SK-N-SH treated with all-trans-retinoic acid at 6 μM for 48 hours (cell line): ENCODE results near the gene PPARD.

Source experiments
- ATAC-seq: fragments of 200-7000 bp; cut with Tn5 transposase; 3 replicates; pipeline ENCODE4 v1.9.1; 2020; ENCODE audit warnings: mild to moderate bottlenecking, moderate library complexity
- ARNTL ChIP-seq: fragments of 450-650 bp; formaldehyde crosslinking; IDR thresholded peaks from 2 replicates; pipeline ENCODE4 v1.5.0; 2020; ENCODE audit warnings: low read depth, mild to moderate bottlenecking, moderate library complexity, borderline replicate concordance
- BACH2 ChIP-seq: fragments of 250-450 bp; sonication (Bioruptor Pico); IDR thresholded peaks from 2 replicates; pipeline ENCODE4 v1.9.0; 2021; ENCODE audit warnings: mild to moderate bottlenecking, borderline replicate concordance
- ESRRG ChIP-seq: fragments of 250-450 bp; sonication (Bioruptor Pico); IDR thresholded peaks from 2 replicates; pipeline ENCODE4 v1.6.1; 2021; ENCODE audit warnings: mild to moderate bottlenecking
- ISL1 ChIP-seq: fragments of 250-450 bp; sonication (Bioruptor Pico); IDR thresholded peaks from 2 replicates; pipeline ENCODE4 v2.1.2; 2022; ENCODE audit warnings: mild to moderate bottlenecking, moderate library complexity
- OSR1 ChIP-seq: fragments of 250-450 bp; sonication (Bioruptor Pico); IDR thresholded peaks from 2 replicates; pipeline ENCODE4 v1.8.0; 2022; ENCODE audit warnings: moderate library complexity, mild to moderate bottlenecking, inconsistent platforms
- PPARA ChIP-seq: fragments of 250-450 bp; sonication (Bioruptor Pico); IDR thresholded peaks from 2 replicates; pipeline ENCODE4 v1.5.0; 2020; ENCODE audit warnings: mild to moderate bottlenecking, borderline replicate concordance
- RARB ChIP-seq: fragments of 250-450 bp; sonication (Bioruptor Pico); IDR thresholded peaks from 2 replicates; pipeline ENCODE4 v1.8.0; 2021; ENCODE audit warnings: mild to moderate bottlenecking, moderate library complexity
- TCF4 ChIP-seq: fragments of 250-450 bp; sonication (Bioruptor Pico); IDR thresholded peaks from 2 replicates; pipeline ENCODE4 v1.8.0; 2021; ENCODE audit warnings: mild to moderate bottlenecking, moderate library complexity, borderline replicate concordance
- TOX ChIP-seq: fragments of 250-450 bp; sonication (Bioruptor Pico); IDR thresholded peaks from 2 replicates; pipeline ENCODE4 v1.8.0; 2021; ENCODE audit warnings: mild to moderate bottlenecking, moderate library complexity, borderline replicate concordance
- ZC3H10 ChIP-seq: fragments of 250-450 bp; sonication (Bioruptor Pico); IDR thresholded peaks from 2 replicates; pipeline ENCODE4 v1.5.1; 2021; ENCODE audit warnings: mild to moderate bottlenecking, moderate library complexity
- ZFP3 ChIP-seq: fragments of 250-450 bp; sonication (Bioruptor Pico); IDR thresholded peaks from 2 replicates; pipeline ENCODE4 v1.5.0; 2020; ENCODE audit warnings: mild to moderate bottlenecking, moderate library complexity
- ZFP30 ChIP-seq: fragments of 450-650 bp; formaldehyde crosslinking; IDR thresholded peaks from 2 replicates; pipeline ENCODE4 v1.5.0; 2022; ENCODE audit warnings: mild to moderate bottlenecking, moderate library complexity
- ZNF565 ChIP-seq: fragments of 450-650 bp; formaldehyde crosslinking; conservative IDR thresholded peaks from 2 replicates; pipeline ENCODE4 v1.5.0; 2020; ENCODE audit warnings: low read depth, mild to moderate bottlenecking, moderate library complexity
- ZNF70 ChIP-seq: fragments of 450-650 bp; formaldehyde crosslinking; IDR thresholded peaks from 2 replicates; pipeline ENCODE4 v1.5.0; 2020; ENCODE audit warnings: mild to moderate bottlenecking, moderate library complexity
- ZNF8 ChIP-seq: fragments of 450-650 bp; formaldehyde crosslinking; IDR thresholded peaks from 2 replicates; pipeline ENCODE4 v1.5.0; 2020; ENCODE audit warnings: mild to moderate bottlenecking, moderate library complexity
- TF ChIP-seq, protein P1 (sequence below): fragments of 250-450 bp; sonication (Bioruptor Pico); IDR thresholded peaks from 2 replicates; pipeline ENCODE4 v1.8.0; 2020; ENCODE audit warnings: mild to moderate bottlenecking, moderate library complexity, borderline replicate concordance
- TF ChIP-seq, protein P2 (sequence below): fragments of 250-450 bp; sonication (Bioruptor Pico); IDR thresholded peaks from 2 replicates; pipeline ENCODE4 v1.5.1; 2020; ENCODE audit warnings: low read depth, mild to moderate bottlenecking, moderate library complexity
- TF ChIP-seq, protein P3 (sequence below): fragments of 250-450 bp; sonication (Bioruptor Pico); IDR thresholded peaks from 2 replicates; pipeline ENCODE4 v1.5.0; 2020; ENCODE audit warnings: mild to moderate bottlenecking, moderate library complexity
- TF ChIP-seq, protein P4 (sequence below): fragments of 250-450 bp; sonication (Bioruptor Pico); IDR thresholded peaks from 2 replicates; pipeline ENCODE4 v1.5.1; 2021; ENCODE audit warnings: mild to moderate bottlenecking, moderate library complexity

PPARD gene

DNA sequence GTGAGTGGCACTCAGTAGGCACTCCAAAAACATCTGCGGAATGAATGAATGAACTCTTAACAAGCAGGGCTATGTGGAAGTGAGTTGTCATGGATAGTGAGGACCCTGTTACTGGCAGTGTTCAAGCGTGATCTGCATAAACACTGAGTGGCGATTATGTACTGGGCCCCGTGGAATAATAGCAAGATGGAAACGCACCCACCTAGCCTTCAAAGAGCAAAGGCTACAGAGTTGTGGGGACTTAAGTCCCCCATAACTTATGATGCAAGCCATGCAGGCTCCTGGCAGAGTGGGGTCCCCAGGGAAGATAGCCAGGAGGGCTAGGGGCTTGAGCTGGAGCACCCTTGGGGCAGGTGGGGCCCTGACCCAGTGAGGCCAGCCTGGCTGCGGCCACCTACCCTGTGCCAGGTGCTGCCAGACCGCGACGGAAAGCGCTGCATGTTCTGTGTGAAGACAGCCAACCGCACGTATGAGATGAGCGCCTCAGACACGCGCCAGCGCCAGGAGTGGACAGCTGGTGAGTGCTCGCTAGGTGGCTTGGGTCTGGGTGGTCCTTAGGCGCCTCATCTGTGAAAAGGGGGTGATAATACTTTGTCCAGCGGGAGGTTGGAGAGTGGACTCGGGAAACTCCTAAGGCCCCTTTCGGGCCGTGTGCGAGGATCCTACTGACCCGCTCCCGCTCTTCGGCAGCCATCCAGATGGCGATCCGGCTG, 24.7 kb upstream of the PPARD start:
- peak; percentile 67 for ATAC-seq
- TF ChIP-seq, protein P1, sequence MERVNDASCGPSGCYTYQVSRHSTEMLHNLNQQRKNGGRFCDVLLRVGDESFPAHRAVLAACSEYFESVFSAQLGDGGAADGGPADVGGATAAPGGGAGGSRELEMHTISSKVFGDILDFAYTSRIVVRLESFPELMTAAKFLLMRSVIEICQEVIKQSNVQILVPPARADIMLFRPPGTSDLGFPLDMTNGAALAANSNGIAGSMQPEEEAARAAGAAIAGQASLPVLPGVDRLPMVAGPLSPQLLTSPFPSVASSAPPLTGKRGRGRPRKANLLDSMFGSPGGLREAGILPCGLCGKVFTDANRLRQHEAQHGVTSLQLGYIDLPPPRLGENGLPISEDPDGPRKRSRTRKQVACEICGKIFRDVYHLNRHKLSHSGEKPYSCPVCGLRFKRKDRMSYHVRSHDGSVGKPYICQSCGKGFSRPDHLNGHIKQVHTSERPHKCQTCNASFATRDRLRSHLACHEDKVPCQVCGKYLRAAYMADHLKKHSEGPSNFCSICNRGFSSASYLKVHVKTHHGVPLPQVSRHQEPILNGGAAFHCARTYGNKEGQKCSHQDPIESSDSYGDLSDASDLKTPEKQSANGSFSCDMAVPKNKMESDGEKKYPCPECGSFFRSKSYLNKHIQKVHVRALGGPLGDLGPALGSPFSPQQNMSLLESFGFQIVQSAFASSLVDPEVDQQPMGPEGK (CRISPR knock-in tag) = no peak
- TF ChIP-seq PPARA (CRISPR knock-in tag) (no peak), ISL1 (CRISPR knock-in tag) (no peak), ARNTL (no peak), ZNF8 (CRISPR knock-in tag) (no peak), ZFP30 (CRISPR knock-in tag) (no peak), OSR1 (CRISPR knock-in tag) (no peak), ZNF70 (CRISPR knock-in tag) (no peak), ZC3H10 (CRISPR knock-in tag) (no peak), TOX (CRISPR knock-in tag) (no peak), ESRRG (CRISPR knock-in tag) (no peak), BACH2 (CRISPR knock-in tag) (no peak), TCF4 (CRISPR knock-in tag) (no peak; the same call in 1 of the 2 replicates), ZFP3 (CRISPR knock-in tag) (no peak), RARB (no peak)
- TF ChIP-seq, protein P2, sequence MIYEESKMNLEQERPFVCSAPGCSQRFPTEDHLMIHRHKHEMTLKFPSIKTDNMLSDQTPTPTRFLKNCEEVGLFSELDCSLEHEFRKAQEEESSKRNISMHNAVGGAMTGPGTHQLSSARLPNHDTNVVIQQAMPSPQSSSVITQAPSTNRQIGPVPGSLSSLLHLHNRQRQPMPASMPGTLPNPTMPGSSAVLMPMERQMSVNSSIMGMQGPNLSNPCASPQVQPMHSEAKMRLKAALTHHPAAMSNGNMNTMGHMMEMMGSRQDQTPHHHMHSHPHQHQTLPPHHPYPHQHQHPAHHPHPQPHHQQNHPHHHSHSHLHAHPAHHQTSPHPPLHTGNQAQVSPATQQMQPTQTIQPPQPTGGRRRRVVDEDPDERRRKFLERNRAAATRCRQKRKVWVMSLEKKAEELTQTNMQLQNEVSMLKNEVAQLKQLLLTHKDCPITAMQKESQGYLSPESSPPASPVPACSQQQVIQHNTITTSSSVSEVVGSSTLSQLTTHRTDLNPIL (CRISPR knock-in tag) = no peak
- TF ChIP-seq, protein P3, sequence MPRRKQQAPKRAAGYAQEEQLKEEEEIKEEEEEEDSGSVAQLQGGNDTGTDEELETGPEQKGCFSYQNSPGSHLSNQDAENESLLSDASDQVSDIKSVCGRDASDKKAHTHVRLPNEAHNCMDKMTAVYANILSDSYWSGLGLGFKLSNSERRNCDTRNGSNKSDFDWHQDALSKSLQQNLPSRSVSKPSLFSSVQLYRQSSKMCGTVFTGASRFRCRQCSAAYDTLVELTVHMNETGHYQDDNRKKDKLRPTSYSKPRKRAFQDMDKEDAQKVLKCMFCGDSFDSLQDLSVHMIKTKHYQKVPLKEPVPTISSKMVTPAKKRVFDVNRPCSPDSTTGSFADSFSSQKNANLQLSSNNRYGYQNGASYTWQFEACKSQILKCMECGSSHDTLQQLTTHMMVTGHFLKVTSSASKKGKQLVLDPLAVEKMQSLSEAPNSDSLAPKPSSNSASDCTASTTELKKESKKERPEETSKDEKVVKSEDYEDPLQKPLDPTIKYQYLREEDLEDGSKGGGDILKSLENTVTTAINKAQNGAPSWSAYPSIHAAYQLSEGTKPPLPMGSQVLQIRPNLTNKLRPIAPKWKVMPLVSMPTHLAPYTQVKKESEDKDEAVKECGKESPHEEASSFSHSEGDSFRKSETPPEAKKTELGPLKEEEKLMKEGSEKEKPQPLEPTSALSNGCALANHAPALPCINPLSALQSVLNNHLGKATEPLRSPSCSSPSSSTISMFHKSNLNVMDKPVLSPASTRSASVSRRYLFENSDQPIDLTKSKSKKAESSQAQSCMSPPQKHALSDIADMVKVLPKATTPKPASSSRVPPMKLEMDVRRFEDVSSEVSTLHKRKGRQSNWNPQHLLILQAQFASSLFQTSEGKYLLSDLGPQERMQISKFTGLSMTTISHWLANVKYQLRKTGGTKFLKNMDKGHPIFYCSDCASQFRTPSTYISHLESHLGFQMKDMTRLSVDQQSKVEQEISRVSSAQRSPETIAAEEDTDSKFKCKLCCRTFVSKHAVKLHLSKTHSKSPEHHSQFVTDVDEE = no peak
- TF ChIP-seq, protein P4, sequence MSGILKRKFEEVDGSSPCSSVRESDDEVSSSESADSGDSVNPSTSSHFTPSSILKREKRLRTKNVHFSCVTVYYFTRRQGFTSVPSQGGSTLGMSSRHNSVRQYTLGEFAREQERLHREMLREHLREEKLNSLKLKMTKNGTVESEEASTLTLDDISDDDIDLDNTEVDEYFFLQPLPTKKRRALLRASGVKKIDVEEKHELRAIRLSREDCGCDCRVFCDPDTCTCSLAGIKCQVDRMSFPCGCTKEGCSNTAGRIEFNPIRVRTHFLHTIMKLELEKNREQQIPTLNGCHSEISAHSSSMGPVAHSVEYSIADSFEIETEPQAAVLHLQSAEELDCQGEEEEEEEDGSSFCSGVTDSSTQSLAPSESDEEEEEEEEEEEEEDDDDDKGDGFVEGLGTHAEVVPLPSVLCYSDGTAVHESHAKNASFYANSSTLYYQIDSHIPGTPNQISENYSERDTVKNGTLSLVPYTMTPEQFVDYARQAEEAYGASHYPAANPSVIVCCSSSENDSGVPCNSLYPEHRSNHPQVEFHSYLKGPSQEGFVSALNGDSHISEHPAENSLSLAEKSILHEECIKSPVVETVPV (CRISPR knock-in tag) = no peak

DNA sequence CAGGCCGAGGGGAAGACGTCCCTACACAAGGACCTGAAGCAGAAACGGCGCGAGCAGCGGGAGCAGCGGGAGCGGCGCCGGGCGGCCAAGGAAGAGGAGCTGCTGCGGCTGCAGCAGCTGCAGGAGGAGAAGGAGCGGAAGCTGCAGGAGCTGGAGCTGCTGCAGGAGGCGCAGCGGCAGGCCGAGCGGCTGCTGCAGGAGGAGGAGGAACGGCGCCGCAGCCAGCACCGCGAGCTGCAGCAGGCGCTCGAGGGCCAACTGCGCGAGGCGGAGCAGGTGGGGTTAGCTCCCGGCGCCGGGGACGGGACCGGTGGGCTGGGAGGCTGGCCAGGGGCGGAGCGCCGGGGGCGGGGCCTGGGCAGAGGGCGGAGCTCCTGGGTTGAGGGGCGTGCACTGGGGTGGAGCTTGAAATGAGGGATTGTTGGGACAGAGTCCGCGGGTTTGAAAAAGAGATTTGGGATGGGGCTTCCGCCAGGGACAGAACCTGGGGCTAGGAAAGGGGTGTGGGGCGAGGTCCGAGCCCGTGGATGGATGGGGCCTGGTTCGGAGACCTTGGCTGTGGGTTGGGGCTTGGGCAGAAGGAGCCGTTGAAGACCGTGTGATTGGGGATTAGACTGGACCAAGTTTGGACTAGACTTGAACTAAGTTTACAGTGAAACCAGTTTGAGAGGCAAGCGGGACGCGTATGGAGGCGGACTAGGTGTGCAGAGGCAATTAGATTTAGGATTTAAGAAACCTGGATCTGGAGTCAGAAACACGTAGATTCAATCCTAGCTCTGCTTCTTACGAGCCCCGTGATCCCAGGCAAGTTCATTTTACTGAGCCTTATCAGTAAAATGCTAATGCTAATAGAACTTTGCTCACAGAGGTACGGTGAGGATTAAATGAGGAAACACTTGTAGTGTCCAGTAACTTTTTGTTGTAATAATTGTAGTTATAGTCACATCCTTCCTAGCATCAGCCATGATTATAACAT, 23.9 kb upstream of the PPARD start:
- TF ChIP-seq ZNF8 (CRISPR knock-in tag) (no peak), BACH2 (CRISPR knock-in tag) (no peak), ZC3H10 (CRISPR knock-in tag) (no peak), RARB (no peak), PPARA (CRISPR knock-in tag) (no peak), ISL1 (CRISPR knock-in tag) (no peak), ZNF565 (CRISPR knock-in tag) (no peak), ZNF70 (CRISPR knock-in tag) (no peak)
- TF ChIP-seq, protein P2 (CRISPR knock-in tag) = no peak
- TF ChIP-seq, protein P1 (CRISPR knock-in tag) = no peak
- peak; percentile 98 for ATAC-seq
